ENCODE measurements around the gene CDH13.

Gene CDH13

DNA sequence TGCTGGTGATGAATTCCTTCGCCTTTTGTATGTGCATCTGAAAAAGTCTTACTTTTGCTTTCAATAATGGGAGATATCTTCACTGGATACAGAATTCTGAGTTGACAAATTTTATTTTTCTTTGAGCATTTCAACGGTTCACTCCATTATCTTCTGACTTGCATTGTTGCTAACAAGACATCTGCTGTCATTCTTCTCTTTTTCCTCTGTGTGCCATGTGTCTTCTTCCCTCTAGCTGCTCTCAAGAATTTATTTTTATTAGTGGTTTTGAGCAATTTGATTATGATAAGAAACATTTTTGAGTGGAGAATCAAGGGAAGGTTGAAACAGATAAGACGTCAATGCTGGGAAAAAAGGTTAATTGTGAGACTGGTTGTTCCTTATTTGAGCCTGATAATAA is 471.8 kb downstream of the CDH13 start:
- in situ Hi-C loops (cut with MboI; ENCODE audit: low sequenced_read_pairs) = no loop called here

DNA sequence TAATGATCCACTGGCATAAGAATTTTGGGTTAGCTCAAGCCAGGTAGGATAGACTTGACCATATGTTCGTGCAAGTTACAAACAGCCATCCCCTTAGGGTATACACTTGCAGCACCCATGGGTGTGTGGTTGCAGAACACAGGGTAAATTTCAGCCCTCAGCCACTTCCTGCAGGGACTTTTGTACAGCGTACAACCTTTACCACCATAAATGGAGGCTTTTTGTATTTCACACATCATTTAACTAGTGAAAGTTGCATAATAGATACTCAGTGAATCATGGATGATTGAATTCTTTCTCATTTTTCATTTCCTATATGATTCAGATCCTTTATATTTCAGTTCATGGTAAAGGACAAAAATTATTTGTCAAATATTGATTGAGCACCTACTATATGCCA is 473.9 kb downstream of the CDH13 start:
- in situ Hi-C loops (cut with MboI; ENCODE audit: low sequenced_read_pairs) = no loop called here

DNA sequence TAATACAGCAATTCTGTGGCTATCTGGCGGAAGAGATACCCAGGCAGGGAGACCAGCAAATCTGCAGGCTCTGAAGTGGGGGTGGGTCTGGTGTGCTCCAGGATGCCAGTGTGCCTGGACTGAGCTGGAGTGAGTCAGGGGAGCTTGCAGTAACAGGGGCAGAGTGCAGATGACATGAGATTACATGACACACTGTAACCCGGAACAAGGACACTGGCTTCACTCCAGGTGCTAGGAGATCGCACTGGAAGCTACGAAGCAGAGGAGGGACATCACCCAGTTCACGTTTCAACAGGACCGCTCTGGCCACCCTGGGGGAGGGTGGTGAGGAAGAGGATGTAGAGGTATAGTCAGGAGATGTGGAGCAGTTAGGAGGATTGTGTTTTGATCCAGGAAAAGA is 475.6 kb downstream of the CDH13 start:
- in situ Hi-C loops (cut with MboI; ENCODE audit: low sequenced_read_pairs) = no loop called here

DNA sequence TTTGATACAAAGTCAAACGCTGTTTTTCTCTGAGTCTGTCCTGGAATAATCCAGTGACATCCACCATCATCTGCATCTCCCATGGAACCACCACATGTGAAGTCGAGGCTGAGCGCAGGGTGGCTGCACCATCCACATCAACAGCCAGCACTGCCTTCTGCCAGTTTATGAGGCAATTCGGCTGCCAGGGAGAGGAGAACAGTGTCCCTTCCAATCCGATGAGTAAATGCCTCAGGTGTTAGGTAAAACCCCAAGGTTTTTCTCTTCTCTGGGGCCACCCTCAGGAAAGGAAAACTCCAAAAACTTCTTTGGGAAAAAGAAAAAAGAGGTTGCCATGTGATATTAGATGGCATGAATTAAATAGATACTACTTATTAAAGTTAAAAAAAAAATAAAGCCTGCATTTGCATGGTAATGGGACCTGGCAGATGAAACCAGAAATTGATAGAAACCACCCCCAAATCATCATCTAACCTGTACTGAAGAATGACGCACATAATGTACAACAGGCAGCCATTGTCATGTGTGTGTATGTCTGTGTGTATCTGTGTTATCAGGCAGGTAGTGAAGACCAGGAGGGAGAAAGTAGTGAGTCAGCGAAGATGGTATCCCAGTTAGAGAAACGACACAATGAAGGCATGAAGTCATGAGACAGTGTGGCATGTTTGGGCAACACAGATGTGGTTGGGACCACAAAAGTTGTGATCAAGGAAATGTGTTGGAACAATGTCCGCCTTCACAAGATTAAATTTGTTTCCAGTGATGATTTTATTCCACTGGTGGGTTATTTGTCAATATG is 478.7 kb downstream of the CDH13 start:
- in situ Hi-C loops (cut with MboI; ENCODE audit: low sequenced_read_pairs) = no loop called here

DNA sequence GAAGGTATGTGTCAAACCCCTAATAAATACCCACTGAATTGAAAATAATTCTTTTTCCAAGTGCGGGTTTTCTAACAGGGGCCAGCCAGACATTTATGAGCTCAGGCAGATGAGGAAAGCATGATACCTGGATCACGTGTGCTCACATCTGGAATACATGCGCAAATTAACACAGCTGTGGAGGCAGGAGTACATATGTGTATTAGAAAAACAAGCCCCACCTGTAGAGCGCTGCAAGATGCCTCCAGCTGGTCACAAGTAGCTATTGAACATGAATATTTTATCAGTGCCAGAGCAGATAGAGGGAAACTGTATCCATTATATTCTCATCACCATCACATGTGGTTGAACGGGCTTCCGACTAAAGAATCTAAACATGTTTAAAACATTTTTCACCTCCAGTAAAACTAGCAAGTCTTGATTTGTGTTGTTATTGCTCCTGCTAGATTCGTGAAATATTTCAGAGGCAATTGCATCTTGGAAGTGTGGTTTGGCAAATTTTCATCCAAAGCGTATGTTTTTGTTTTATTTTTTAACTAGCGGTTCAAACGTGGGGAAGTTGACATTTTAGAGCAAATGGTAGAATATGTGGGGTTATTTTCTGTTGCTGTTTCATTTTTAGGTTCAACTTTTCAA is 482.8 kb downstream of the CDH13 start:
- in situ Hi-C loops (cut with MboI; ENCODE audit: low sequenced_read_pairs) = no loop called here

DNA sequence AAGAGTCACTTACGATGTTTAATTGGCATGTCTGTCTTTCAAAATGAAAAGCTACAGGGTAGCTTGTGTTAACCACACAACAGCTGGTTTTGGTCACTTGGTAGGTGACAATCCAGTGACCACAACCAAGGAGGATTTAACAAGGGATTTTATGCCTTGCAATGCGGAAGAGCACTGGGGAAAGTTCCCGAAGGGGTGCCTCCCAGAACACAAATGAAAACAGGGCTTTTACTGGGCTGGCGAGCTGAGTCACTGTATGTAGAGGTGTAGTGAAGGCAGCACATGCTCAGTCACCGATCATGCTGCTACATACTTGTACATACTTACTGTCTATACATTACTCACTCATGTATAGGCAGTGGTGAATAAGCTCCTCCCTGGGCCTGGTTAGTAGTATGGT is 483.5 kb downstream of the CDH13 start:
- in situ Hi-C loops (cut with MboI; ENCODE audit: low sequenced_read_pairs) = no loop called here

DNA sequence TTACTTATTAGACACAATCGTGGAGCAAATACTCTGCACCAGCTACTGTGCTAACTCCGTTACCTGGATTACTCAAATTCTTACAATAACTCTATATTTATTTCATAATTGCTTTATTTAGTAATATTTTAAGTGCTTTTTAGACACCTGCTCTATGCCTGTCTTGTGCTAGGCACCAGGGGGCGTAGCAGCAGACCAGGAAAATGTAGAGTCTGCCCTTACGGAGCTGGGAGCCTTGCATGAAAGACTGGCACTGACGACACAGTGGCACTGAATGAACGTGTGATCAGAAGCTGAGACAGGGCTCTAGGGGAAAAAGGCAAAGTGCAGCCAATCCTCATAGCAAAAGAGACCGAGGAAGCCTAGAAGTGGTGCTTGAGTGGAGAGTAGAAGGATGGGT is 486.5 kb downstream of the CDH13 start:
- in situ Hi-C loops (cut with MboI; ENCODE audit: low sequenced_read_pairs) = no loop called here

DNA sequence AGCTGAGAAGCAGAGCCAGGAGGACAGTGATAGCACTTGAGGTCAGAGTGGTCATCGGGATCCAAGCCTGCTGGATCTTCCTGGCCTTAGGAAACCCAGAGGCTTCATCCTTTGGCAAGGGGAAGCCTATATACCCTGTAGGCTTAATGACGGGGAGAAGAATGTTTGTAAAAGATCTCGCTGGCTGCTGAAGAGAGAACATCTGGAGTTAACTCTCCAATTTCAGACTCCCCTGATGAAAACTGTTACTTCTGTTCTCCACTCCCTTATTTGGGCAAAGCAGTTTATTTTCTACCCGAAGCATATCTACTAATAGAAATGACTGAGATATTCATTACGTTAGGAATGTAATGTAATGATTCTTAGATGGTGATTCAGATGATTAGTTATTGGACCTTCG is 487.0 kb downstream of the CDH13 start:
- in situ Hi-C loops (cut with MboI; ENCODE audit: low sequenced_read_pairs) = no loop called here

DNA sequence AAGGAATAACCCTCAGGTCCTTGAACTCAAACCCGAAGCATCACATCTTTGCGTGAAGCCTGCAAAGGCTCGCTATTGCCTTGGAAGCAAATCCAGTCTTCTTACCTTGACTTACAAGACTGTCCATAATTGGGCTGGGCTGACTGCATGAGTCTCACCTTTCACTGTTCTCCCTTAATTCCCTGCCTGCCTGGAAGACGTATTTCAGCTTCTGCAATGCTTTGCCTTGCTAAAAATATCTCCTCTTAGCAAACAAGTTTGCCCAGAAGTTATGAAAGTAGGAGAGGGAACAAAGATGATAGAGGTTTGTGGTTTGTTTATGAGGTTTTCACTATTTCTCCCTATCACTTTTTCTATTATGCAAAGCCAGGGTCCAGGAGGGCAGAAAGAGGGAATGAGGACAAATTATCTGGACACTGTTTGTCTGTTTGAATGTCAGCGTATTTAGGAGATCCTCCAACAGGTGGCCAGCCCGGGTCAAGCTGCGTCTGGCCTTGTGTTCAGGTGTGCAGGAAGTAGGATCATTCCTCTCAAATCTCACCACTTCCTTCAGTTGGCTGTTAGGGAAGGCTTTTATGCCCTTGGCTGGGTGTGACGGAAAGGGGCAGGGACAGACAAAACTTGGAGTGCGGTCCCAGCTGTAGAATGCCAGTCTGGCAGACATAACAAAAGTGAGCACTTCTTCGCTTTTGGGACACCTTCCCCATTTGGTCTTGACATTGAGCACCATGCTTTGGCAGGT is 488.9 kb downstream of the CDH13 start:
- in situ Hi-C loops (cut with MboI; ENCODE audit: low sequenced_read_pairs) = no loop called here

DNA sequence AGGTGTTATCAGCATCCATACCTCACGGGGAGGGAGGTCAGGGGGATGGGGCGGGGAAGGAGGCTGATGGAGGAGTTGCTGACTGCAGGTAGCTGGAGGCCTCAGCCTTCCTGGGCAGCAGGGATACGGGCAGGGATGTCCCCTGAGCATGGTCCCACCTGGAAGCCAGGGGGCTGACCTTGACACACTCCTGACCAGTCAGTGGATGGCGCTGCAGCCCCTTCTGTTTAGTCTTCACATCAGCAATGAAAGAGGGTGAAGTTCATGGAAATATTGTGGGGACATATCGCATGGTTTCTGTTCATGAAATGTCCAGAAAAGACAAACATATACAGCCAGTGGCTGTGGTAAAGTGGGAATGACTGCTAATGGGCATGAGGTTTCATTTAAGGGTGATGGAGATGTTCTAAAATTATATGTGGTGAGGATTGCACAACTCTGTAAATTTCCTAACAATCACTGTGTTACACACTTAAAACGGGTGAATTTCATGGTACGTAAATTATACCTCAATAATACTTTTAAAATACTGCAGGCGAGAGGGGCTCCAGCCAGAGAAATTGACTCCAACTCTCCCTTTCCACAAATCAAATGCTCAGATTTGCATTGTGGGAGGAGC is 489.6 kb downstream of the CDH13 start:
- in situ Hi-C loops (cut with MboI; ENCODE audit: low sequenced_read_pairs) = no loop called here

DNA sequence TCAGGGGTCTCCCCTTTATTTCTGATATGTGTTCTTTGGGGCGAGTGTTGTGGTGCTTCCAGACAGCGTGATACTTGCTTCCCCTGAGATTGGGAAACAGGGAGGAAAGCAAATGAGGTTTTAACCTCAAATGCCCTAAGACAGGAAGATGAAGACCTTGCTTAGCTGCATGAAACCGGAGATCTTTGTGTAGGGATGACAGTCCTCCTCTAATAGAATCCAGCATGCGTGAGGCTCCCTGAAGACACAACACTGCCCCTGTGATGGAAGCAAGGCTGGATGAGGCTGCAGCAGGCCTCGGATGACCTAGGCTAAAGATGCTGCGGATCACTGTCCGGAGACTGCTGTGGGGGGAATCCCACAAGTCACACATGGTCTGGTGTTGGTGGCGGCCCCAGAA is 491.0 kb downstream of the CDH13 start:
- in situ Hi-C loops (cut with MboI; ENCODE audit: low sequenced_read_pairs) = no loop called here

DNA sequence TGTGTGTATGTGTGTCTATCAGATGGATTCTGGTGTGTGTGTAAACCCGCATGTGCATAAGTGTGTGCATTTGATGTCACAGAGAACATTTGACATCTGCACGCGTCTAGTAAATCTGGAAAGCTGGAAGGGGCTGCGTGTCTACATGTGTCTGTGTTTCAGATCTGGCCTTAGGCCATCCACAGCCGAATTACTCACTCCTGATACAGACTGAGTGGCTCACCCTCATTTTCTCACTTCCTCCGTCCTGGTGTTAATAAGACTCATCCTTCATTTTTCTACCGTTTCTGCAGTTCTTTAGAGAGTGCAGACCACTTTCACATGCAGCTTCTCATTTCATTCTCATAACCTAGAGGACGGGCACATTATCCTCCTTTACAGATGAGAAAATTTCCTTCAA is 491.6 kb downstream of the CDH13 start:
- in situ Hi-C loops (cut with MboI; ENCODE audit: low sequenced_read_pairs) = no loop called here

DNA sequence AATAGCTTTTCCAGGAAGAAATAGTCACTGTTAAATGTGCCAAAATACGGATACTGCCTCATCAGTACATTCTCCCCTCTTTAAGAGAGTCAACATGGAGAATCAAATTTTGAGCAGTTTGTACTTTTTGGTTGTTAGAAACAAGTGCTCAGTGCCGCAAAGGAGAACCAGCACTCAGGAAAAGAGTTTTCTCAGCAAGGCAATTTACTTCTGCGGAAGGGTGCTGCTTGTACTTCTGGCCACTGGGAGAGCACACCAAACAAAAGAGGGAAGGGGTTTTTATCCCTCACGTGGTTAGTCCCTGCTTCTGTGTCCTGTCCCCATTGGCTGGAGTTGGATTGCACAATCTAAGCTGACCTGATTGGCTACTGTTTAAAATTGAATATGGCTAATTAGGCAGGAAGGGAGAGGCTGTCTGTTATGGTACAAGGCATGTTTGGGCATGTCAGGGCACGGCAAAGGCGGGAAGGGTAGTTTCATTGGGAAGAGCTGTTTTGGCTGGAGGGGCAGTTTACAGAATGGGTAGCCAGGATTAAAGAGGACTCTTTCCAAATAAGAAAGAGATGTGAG is 499.3 kb downstream of the CDH13 start:
- in situ Hi-C loops (cut with MboI; ENCODE audit: low sequenced_read_pairs) = no loop called here

DNA sequence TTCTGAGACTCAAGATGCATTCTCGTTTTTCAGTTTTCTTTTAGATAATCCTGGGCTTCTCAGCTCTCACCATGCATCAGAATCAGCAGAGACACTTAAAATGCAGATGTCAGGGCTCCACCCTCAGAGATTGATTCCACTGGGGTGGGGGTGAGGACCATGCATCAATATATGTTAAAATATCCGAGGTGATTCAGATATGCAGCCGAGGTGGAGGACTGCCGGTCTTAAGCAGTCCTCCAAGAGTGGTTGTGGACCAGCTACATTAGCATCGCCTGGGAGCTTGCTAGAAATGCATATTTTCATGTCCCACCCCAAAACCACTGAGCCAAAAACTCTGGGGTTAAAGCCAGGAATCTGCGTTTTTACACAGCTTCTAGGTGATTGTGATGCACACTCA is 501.3 kb downstream of the CDH13 start:
- in situ Hi-C loops (cut with MboI; ENCODE audit: low sequenced_read_pairs) = no loop called here

DNA sequence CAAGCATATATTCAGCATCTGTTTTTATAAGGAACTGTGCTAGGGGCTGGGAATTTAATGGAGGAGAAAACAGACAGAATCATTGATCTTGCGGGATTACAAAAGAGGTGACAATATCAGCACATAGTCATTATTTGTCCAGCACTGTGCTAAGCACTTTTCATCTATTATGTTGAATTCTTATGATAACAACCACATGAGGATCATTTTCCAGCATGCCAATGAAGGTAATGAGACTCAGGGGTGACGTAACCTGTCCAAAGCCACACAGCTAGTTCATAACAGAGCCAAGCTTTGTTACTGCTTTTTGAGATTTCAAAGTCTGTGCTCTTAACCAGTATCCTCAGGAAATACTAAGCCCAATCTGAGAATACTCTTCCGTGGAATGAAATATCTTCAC is 503.3 kb downstream of the CDH13 start:
- in situ Hi-C loops (cut with MboI; ENCODE audit: low sequenced_read_pairs) = no loop called here

DNA sequence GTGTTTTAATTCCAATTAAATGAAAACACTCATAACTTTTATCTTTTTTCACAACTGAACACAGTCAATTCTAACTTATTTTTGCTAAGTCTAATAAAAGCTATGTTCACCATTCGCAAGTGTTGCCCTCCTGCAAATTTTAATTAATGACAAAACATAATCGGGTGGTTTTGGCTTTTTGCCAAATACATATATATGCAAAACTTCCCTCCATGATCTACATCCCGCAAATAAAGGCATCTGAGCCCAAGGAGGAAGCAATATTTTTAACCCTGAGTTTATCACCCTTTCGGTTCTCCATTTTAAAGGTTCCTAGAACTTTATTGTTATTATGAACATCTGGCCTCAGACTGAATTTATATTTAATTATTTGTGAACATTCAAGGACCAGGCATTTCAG is 507.9 kb downstream of the CDH13 start:
- in situ Hi-C loops (cut with MboI; ENCODE audit: low sequenced_read_pairs) = no loop called here

DNA sequence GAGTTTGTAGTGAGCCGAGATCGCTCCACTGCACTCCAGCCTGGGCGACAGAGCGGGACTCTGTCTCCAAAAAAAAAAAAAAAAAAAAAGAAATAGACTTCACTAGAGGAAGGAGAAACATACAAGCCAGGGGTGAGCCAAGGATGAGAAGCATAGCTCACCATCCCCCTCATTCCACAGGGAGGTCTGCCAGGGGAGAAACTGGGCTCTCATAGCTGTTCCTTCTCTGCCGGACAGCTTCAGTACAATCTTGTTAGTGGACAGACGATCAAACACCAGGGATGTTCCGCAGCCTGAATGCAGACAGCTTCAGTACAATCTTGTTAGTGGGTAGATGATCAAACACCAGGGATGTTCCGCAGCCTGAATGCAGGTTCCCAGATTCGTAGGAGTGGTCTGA is 509.6 kb downstream of the CDH13 start:
- in situ Hi-C loops (cut with MboI; ENCODE audit: low sequenced_read_pairs) = no loop called here

DNA sequence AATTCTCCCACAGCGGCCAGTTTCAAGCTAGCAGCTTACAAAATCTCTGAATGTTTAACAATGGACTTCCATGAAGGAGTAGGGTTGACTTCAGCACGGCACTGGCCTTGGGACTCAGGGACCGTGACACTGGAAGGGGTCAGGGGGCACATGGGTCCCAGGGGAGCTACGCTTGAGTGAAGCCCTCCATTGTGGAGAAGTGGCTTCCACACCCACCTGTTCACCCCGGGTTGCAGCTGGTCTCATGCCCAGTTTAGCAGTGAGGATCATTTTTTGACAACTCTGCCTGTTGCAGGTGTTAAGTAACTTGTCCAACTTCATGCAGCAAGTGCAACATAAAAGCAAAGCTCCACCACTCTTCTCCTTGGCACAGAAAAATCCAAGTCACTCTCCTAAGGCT is 510.2 kb downstream of the CDH13 start:
- in situ Hi-C loops (cut with MboI; ENCODE audit: low sequenced_read_pairs) = no loop called here

DNA sequence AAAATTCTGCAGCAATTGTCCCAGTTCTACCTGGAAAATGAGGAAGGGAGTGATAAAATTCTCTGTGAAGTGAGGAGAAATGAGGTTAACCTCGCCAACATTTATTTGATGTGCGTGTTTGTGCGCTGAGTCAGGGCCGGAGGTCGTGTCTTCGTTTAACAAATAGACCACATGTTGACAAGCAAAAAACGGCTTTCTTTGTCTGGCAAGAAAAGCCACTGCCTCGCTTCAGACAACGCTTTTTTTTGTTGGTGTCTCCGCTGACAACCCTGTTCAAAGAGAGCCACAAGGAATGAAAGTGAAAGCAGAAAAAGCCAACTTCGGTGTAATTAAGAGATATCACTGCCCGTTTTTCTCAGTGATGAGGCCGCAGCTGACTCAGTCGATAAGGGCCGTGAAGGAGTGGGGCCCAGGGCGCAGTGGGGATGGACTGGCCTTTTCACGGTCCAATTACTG is 510.6 kb downstream of the CDH13 start:
- in situ Hi-C loops (cut with MboI; ENCODE audit: low sequenced_read_pairs) = no loop called here

DNA sequence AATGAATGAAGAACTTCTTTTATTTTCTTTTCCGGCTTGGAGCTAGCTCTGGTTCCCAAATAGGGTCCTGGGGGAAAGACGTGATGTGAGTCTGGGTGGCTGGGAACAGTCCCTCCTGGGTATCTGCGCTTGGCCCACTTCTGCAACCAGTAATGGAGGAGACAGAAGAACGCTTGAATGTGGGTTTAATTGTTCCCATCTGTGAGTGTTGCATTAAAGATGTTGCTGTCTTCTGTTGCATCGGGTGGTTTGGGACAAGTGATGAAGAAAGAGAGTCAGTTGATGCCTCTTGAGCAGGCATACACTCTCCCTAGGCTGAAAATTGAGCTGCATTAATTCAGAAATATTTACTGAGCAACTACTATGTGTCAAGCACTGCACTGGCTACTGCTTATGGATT is 511.1 kb downstream of the CDH13 start:
- in situ Hi-C loops (cut with MboI; ENCODE audit: low sequenced_read_pairs) = no loop called here

DNA sequence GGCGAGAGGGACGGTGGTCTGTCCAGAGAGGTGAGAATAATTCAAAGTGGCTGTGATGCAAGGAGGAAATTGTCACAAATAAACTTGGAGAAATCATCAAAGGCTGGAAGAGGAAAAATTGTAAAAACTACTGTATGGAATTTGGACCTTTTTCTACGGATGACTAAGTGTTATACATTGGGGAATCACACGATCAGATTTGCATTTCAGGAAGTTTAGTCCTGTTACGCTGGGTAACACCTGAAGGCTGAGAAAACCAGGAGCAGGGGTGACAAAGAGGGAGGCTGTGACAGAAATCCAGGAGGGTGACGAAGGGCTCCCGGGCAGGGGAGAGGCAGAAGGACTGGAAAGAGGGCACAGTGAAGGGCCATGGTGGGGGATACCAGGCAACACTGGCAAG is 511.7 kb downstream of the CDH13 start:
- in situ Hi-C loops (cut with MboI; ENCODE audit: low sequenced_read_pairs) = no loop called here
